Gastroesophageal sphincter (tissue), 3 donors: ENCODE measurements around the gene LLGL2.

Experiments
- CTCF ChIP-seq, 4 experiments: fragments of 200-600 bp in 2 of 4; fragments of 450-650 bp in 2 of 4; sonication (generic) in 1 of 4; IDR thresholded peaks; one replicate each; pipeline ENCODE4 v1.5.1; 2017 to 2019; ENCODE audit warnings: antibody characterized with exemption in 4 of 4, mild to moderate bottlenecking in 2 of 4, moderate library complexity in 2 of 4
- POLR2A ChIP-seq, 2 donors: fragments of 450-650 bp; IDR thresholded peaks; one replicate each; pipeline ENCODE4 v1.6.1; 2017; ENCODE audit warnings: antibody characterized with exemption in 2 of 2, mild to moderate bottlenecking in 2 of 2, moderate library complexity in 1 of 2
- POLR2AphosphoS5 ChIP-seq: sonication (generic); formaldehyde crosslinking; IDR thresholded peaks from one replicate; pipeline ENCODE4 v1.6.1; 2017; ENCODE audit warnings: antibody characterized with exemption

DNA sequence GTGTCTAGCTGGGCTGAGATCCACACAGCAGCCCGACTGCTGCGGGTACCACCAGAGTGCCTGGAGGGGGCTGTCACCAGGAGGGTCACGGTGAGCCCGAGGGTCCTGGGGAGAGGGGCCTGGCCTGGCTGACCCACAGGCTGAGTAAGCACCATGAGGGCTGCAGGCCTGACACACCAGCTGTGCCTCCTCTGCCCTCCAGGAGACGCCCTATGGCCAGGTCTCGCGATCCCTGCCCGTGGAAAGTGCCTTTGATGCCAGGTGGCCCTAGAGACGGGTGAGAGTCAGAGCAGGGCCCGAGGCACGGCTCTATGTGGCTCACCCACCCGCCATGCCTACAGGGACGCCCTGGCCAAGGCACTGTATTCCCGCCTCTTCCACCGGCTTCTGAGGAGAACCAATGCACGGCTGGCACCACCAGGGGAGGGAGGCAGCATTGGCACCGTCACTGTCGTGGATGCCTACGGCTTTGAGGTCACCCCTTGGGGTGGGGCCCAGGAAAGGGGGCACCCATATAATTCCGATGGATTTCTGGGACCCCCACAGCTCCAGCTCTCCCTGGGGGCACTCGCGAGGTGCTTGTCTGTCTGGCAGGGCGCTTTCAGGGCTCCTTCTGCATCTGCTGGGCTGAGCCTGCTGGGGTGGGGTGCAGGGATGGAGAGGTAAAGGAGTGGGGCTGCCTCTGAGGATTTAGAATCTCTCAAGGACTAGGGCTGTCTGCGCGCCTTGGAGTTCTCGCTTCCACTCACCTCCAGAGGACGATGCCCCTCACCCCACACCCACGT lies 69.2 kb downstream of the LLGL2 start:
- TF ChIP-seq POLR2A (IDR thresholded peaks at IDR 0.05) (no peak), CTCF (IDR thresholded peaks at IDR 0.05) (no peak), POLR2AphosphoS5 (no peak)
